ENCODE data around the gene CHST13.

CHST13 gene

DNA sequence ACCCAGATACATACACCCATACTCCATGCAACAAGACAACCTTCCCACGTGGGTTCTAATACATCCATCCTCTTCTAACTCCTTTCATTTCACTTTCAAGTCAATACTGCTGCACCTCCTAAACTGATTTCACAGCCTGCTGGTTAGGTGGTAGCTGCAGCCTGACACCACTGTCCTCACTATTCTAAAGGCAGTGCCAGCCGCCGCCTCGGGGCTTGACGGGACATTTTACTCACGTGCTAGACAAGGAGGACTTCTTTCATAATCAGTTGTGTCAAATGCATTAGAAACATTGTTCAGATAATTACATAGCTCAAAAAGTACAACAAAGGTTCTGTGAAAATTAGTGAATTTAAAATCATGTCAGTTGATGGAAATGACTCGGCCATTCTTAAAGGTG, 12.7 kb upstream of the CHST13 start:
- no peak for DNase-seq

DNA sequence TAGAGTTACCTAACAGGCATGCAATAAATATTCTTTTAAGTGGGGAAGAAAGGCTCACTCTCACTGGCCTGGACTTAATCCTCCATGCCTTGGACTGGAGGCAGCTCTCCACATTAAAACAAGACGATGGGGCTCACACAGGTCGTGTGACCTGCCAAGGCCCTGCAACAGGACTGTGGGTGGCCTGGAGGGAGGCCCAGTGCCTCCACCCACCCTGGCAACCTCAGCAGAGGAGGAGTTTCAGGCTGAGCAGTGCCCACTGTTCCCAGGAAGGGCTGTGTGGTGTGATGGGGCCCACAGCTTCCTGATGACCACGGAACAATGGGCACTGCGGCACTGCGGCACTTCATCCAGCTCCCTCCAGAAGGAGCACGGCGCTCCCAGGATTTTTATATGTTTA, 11.9 kb upstream of the CHST13 start:
- no peak for DNase-seq

DNA sequence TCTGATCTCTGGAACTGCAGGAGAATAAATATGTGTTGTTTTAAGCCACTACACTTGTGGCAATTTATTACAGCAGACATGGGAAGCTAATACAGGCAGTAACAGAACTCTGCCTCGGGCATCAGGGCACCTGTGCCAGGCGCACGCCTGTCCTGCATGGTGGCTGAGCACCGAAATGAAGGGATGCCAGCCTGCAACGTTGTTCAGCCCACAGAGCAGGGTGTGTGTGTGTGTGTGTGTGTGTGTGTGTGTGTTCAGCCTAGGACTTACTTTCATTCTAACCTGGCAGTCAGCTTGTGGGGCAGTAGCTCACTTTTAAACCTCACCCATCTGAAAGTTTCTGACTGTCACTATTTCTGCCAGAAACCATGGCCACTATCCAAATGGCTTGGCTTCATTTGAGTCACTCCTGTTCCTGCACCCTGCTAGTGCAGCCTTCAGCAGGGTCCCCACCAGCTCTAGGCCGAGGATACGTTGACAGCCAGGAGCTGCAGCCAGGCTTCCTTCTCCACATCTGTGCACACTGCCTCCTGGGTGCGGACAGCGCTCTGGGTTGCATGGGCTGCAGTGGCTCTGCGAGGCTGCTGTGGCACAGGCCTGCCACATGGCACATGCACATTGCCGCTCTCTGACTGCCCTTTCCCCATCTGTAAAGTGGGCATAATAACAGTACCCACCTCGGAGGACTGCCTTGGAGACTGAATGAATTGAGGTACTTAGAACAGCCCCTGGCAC, 10.9 kb upstream of the CHST13 start:
- no peak for DNase-seq

DNA sequence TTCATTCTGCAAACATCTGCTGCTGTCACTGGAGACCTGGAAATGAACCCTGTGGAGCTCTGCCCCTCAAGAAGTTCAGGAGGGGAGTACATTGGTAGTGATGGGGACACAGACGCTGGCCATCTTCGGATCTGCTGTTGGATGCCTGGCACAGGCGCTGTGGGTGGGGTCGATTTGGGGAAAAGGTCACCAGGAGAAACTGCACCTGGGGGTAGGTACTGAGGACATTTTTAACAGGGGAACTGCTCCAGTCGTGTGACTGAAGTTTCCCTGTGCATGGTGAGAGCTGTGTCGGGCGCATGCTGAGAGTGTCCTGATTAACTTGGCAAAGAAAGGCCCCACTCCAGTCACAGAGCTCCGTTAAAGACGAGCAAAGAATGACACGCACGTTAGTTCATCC, 9.8 kb upstream of the CHST13 start:
- no peak for DNase-seq

DNA sequence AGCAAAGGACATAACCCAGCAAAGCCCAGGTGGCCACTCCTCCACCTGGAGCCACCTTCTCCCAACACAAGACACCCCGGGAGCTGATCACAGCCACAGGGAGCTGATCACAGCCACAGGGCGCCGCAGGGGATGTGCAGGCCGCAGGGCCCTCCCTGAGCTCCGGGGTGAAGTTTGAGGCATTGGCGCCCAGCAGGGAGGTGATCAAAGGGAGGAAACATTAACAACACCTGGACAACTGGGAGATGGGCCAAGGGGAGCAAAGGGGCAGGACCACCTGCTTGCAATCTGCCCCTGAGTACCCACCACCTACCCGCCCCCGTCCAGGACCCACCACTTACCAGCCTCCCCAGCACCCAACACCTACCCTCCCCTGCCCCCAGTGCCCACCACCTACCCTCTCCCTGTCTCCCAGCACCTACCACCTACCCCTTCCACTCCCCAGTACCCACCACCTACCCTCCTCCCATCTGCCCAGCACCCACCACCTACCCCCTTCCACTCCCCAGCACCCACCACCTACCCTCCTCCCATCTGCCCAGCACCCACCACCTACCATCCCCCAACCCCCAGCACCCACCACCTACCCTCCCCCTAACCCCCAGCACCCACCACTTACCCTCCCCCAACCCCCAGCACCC, 8.8 kb upstream of the CHST13 start:
- DNase-seq: no peak

DNA sequence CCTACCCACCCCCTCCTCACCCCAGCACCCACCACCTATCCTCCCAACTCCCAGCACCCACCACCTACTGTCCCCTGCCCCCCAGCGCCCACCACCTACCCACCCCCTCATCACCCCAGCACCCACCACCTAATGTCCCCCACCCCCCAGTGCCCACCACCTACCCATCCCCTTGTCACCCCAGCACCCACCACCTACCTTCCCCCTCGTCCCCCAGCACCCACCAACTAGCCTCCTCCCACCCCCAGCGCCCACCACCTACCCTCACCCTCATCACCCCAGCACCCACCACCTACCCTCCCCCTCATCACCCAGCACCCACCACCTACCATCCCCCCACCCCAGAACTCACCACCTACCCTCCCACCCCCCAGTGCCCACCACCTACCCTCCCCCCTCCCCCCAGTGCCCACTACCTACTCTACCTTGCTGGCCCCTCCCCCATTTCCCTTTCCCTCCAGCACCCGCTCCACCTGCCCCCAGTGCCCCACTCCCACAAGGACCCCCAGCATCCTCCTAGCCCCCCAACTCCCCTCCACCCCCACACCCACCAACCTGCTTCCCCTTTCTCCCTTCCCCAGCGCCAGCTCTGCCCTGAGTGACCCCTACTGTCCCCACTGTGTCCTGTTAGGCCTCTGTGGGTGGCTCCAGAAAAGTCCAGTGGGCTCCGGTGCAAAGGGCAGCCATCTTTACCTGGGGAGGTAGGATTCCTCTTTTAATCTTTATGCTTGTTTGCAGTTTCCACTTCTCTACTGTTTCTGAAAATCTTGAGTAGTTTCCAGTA, 7.6 kb upstream of the CHST13 start:
- DNase-seq: no peak

DNA sequence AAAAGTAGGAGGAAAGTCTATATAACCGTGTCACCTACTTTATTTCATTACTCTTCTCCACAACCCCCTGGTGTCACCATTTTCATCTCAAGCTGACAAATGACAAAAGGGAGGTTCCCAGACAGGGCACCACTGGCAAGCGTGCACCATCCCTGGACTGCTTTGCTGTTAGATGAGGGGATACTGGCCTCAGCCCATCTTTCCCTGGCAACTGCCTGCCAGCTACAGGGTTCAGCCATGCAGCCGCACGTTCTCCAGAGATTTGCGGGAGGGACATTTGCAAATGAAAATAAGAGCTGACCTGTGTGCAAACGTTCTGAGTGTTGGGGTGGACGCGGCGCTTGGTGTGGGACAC, 7.0 kb upstream of the CHST13 start:
- DNase-seq: no peak

DNA sequence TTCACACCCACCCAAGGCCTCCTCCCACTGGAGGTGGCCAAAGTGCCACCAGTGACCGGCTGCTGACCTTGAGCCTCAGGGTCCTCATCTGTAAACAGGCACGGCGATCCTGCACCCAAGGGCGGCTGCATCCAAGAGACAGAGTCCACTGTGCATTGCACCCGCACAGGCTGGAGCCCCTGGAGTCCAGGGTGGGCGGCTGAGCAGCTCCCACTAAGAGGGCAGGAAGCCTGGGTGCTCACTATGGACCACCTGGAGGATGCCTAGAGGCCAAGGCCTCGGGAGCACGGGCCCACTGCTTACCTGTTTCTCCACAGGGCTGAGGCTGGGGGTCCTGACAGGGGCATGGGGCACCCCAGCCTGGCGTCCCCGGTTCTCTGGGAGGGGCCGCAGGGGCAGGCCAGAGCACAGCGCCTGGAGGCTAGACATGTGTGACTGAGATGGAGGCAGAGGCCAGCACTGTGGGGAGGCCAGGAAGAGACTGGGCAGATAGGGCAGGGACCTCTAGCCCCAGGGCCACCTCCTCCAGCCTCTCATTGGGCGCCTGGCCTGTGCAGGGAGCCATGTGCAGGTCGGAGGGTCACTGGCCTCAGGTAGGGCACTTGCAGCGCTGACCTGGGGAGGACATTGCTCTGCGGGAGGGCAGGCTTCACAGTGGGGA, 6.5 kb upstream of the CHST13 start, which contains the start of gene UROC1:
Gene UROC1, minus strand, starts transcription at position 483 of the 661 bp plus-strand sequence. Its CDS starts 54 bp downstream, at position 429.
- DNase-seq: no peak

DNA sequence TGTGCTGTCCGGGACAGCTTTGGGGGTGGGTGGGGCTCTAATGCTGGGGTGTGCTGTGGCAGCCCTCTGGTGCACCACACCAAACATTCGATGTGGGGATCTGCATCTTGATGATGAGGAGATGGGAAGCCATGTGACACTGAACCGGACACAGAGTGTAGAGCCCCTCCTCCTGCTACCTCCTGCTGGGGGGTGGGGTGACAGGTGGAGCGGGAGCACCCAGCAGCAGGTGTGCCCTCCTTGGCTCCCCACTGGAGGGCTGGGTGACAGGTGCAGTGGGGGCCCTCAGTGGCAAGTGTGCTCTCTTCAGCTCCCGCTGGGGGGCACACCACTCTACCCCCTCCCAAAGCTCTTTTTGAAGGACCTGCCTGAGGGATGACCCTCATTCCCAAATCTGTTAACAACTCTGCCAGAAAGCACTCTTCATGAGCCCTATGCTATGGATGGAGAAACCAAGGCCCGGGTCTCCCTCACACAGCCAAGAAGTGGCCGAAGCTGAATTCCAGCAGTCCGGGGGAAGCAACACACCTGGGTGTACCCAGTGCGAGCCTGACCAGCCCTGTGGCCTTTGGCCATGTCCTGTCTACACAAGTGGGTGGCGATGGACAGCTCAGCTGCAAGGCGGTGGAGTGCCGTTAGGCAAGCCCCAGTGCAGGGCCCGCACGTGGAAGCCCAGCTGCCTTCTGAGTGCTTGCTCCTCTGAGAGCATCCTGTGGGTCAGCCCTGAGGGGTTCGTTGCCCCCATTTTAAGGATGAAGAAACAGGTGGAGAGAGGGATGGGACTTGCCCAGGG, 5.8 kb upstream of the CHST13 start:
- DNase-seq: no peak

DNA sequence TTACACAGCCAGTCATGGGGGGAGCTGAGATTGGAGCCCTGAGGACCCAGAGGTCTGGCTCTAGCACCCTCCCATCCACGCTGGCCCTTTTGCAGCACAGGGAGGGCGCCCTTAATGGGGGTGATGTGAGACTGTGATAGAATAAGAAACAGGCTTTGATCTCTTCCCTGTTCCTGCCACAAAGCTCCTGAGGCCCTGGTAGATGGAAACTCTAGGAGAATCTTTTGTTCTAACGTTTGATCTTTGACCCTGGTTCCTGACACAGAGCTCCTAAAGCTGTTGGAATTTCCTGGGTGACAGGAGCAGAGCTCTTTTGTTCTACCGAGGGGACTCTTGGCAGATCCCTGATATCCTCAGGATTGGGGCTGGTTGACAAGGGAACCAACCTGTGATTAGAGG, 5.2 kb upstream of the CHST13 start:
- no peak for DNase-seq

DNA sequence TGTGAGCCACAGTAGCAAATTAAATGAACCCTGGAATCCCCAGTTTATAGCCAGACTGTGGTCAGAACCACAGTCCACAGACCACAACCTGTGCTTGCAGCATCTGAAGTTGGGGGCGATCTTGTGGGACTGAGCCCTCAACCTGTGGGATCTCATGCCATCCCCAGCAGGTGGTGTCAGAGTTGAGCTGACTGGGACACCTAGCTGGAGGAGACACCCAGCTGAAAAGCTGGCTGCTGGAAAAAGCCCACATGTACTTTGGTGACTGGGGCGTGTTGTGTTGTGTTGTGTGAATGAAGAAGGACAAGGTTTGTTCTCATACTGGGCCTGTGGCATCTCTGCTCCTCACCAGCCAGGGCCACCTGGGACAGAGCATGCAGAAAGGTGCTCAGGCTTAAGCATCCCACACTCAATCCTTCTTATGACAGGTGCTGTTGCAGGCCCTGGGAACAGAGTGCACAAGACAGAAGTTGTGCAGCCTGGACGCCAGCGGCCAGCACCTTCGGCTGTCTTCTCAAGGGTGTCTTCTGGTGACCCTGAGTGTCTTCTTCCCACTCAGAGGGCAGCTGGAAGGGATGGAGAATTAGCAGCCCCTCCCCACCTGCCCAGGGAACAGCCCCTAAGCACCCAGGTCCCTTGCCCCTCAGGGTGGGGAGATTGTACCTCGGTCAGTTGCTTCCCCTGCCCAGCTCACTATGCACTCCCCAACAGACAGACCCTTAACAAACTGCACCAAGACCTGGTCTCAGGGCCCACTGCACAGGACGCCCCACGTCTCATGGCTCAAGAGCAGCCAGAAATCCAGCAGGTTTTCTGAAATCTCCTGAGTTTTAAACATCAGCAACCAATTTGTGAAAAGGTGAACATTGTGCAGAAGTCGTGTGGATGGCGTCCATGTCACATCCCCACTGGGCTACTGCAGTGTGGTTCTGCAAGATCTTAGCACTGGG, 4.2 kb upstream of the CHST13 start:
- DNase-seq: no peak

DNA sequence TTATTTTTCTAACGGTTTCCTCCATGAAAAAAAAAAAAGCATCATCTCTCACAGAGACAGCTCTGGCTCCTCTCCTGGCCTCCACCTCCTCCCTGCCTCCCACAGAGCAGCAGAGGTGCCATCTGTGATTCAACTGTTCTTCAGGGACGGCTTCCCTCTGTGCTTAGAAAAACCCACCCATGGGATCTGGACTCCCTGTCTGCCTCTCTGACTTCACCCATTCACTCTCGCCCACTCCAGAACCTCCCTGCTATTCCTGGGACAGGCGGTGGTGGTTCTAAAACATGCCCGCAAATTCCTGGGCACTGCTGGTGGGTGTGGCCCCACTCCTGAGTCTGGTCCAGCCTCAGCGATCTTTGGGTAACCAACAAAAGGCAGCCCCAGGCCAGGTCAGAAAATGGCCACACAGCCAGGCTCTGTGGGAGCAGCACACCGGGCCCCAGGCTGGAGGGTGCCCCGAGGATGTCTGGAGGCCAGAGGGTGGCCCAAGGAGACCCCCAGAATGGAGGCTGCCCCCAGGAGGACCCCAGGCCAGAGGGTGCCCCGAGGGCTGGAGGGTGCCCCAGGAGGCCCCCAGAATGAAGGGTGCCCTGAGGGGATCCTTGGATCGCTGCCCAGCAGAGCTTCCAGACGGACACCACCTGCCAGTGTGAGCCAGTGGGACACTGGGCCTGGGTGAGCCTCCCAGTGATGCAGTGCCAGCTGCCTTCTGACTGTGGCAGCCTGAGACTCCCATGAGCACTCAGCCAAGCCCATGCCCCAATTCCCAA, 2.6 kb upstream of the CHST13 start:
- no peak for DNase-seq

DNA sequence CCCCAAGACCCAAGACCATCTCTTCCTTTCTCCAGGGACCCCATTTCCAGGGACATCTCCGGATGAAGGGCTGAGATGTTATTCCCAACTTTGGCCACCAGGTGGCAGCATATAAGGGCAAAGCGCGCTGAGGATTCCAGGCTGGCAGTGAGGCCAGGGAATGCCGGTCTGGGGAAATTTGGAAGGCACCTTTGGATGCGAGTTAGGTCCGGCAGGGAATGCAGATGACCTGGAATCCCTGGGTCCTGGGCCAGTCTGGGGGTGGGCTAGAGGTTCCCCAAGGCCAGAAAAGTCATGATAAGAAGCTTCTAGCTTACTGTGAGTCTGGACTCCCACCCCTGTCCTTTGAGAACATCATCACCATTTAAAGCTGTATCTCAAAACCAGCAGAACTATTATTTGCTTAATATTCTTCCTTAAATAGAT, 1.6 kb upstream of the CHST13 start:
- DNase-seq: peak; percentile 45

DNA sequence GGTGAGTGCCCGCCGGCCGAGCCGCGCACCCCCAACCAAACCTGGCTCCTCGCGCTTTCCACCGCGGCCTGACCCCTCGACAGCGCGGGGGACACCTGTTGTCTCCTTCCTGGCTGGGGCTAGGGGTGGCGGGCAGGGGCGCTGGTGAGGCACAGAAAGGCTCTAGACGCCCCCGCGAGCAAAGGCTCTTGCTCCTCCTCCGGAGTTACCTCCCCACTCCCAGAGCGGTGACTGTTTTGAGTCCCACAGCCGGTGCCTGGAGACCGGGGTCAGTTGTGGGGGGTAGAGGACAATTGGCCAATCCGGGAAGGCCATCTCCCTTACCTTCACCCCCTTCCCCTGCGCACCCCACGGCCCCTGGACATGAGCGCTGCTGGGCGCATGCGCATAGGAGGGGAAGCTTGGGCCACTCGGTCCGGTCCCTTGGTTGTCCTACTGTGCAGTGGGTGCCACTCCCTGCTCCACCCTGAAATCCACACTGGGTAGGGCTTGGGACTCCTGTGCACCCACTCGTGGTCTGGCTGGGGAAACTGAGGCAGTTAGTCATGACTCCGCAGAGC, 554 bp downstream of the CHST13 start:
- DNase-seq: no peak

DNA sequence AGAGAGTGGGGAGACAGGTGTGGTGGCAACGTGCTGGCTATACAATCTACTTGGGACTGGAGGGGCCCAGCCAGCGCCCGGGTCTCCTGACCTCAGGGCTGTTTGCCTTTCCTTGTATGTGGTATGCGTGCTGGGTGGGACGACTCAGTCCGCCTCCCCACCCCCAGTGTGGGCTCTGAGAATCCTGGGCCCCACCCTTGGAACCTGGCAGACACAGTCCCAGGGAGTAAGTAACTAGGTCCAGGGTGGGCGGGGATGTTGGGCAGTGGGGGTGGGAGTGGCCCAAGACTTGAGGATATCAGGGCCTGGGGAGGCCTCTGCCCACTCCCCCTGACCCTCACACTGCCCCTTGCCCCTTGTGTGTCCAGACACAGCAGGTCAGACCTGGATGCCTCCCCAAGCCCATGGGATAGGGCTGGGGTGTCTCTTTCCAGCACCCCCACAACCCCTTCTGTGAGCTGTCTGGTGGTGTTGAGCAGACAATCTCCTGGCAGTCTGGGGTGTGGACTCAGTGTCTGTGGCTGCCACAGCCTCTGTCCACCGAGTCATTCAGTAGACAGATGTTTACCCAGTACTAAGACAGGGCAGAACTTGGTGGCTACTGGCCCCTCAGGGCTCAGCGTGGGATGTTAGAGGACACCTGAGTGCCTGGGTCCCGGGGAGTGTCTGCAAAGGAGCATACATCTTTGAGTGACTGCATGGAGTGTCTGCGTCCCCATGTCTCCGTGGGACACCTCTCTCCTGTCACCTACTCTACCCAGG, 1.3 kb downstream of the CHST13 start:
- DNase-seq: no peak

DNA sequence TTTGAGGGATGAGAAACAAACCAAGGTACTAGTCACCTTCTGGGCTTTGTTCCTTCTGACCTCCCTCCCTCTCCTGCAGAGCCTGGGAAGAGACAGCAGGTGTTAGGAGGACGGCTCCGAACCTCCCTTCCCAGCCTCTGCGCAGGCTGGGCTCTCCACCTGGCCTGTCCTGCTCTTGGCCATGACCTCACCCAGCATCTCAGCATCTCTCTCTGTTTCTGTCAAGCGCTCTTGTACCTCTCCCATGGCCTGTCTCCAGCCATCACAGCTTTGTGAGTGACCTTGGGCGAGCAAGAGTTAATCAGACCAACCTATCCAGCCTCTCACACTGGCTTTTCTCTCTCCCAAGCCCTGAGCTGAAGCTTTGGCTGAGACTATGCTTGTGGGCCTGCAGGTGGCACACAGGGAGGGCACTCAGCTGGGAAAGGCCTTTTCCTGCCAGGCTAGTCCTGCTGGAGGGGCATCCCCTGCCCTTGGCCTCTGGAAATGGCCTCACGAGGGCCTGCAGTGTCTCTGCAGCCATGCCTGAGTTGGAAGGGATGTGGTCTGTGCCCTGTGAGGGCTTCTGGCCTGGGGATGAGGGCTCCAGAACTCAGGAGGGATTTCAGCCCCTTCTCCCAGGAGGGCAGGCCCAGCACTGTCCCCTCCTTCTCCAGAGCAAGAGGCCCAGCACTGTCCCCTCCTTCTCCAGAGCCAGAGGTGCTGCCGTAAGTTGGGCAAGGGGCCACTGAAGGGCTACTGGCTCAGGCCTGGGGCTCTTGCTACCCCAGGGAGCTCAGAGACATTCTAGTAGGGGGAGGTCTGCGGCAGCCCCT, 2.1 kb downstream of the CHST13 start:
- no peak for DNase-seq

DNA sequence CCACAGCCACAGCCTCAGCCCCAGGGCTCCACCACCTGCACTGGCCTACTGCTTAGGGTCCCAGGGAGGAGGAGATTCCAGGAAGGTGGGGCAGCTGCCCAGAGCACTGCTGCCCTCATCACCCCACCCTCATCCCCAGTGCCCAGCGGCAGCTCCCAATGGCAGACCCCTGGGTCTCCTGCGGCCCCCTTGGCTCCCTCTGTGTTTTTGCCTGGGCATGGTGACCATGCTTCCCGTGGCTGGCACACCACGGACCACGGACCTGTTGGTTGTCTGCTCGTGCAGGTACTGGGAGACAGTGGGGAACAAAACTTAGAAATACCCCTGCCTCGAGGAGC, 2.7 kb downstream of the CHST13 start:
- DNase-seq: no peak

DNA sequence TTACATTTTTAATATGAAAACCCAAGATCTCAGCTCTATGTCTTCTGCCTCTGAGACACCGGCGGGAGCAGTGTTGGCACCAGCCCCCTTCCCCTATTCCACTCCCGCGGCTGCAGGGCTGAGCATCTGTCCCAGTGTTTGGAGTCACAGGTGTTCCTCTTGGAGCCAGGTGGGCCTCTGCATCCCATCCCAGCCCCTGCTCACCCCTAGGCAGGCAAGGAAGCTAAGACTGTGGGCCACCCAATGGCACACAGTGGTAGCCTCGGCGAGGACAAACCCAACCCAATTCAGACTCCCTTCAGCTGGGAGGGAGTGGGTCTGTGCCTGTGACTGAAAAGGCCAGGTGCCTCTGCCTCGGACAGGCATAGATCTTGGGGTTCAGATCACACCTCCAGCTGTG, 3.1 kb downstream of the CHST13 start:
- DNase-seq: no peak

Measured in activated naive CD4-positive, alpha-beta T cell treated with Interleukin-2 at 50 U/mL for 16 hours (primary cell).